Activated CD8-positive, alpha-beta memory T cell treated with anti-CD3 and anti-CD28 coated beads for 36 hours (primary cell): Measurements from ENCODE around the gene NF2. TPM values are rescaled to one million over a fixed set of nuclear protein-coding genes. Genes with fewer than 3 reads are reported as not detected.

Experiments used
- CTCF ChIA-PET: fragments of 350-600 bp; sonication (Branson Sonifier 250); formaldehyde crosslinking; loops from one replicate; lab custom pipeline; 2021; ENCODE audit warnings: antibody characterized with exemption; lab: Charles Lee
- POLR2A ChIA-PET: fragments of 350-600 bp; sonication (Branson Sonifier 250); formaldehyde crosslinking; loops from one replicate; lab custom pipeline; 2021; ENCODE audit warnings: antibody characterized with exemption; lab: Charles Lee
- total RNA-seq, 2 experiments: library from RNA; stranded (reverse); gene quantifications; one replicate each; pipeline ENCODE4 v1.2.3, GENCODE V29; 2021

NF2 gene
- total RNA-seq, 2 experiments from 2014 or later = 54.2 to 54.7 TPM

GRCh38 chr22:29704528-29705285 lies 101.3 kb downstream of the NF2 start:
- POLR2A ChIA-PET = interaction anchor here (0.6 kb wide), 1 partner anchor 8 kb away, joined by 8 read pairs; no protein-coding TSS in a partner anchor

GRCh38 chr22:29705651-29706050 lies 102.2 kb downstream of the NF2 start:
- CTCF ChIA-PET = interaction anchor here (0.6 kb wide), 1 partner anchor 17 kb away, joined by 4 read pairs; no protein-coding TSS in a partner anchor
- POLR2A ChIA-PET = no interaction called here

More at GRCh38 chr22:29704528-29705285, 101.3 kb downstream of the NF2 start:
- CTCF ChIA-PET = no interaction called here

- ChIA-PET POLR2A (no interaction called here), CTCF (no interaction called here)
Observed at GRCh38 chr22:29706486-29706885, 103.1 kb downstream of the NF2 start.

GRCh38 chr22:29707010-29707409 lies 103.6 kb downstream of the NF2 start:
- ChIA-PET CTCF (no interaction called here), POLR2A (no interaction called here)

GRCh38 chr22:29707471-29707870 lies 104.0 kb downstream of the NF2 start:
- ChIA-PET POLR2A (no interaction called here), CTCF (no interaction called here)

- ChIA-PET POLR2A (no interaction called here), CTCF (no interaction called here)
Observed at GRCh38 chr22:29710193-29710592, 106.8 kb downstream of the NF2 start.

- CTCF ChIA-PET = no interaction called here
- POLR2A ChIA-PET = no interaction called here
Observed at GRCh38 chr22:29710922-29711593, 107.6 kb downstream of the NF2 start.

GRCh38 chr22:29712119-29712518 lies 108.7 kb downstream of the NF2 start:
- CTCF ChIA-PET = no interaction called here

GRCh38 chr22:29713156-29713727 lies 109.8 kb downstream of the NF2 start:
- CTCF ChIA-PET = no interaction called here
- POLR2A ChIA-PET = no interaction called here

More at GRCh38 chr22:29712119-29712518, 108.7 kb downstream of the NF2 start:
- POLR2A ChIA-PET = interaction anchor here (0.6 kb wide), 1 partner anchor 1985 kb away, joined by 17 read pairs; no protein-coding TSS in a partner anchor

- CTCF ChIA-PET = no interaction called here
Observed at GRCh38 chr22:29715240-29715639, 111.8 kb downstream of the NF2 start.

GRCh38 chr22:29715705-29716104 lies 112.3 kb downstream of the NF2 start:
- ChIA-PET POLR2A (no interaction called here), CTCF (no interaction called here)

More at GRCh38 chr22:29715240-29715639, 111.8 kb downstream of the NF2 start:
- POLR2A ChIA-PET = no interaction called here

- ChIA-PET POLR2A (no interaction called here), CTCF (interaction anchor here (1.2 kb wide), 1 partner anchor 288 kb away, joined by 3 read pairs; no protein-coding TSS in a partner anchor)
Observed at GRCh38 chr22:29716814-29717545, 113.5 kb downstream of the NF2 start.

- POLR2A ChIA-PET = no interaction called here
- CTCF ChIA-PET = interaction anchor here (1.2 kb wide), 1 partner anchor 287 kb away, joined by 3 read pairs; no protein-coding TSS in a partner anchor
Observed at GRCh38 chr22:29717789-29718188, 114.4 kb downstream of the NF2 start.

- CTCF ChIA-PET = no interaction called here
Observed at GRCh38 chr22:29718949-29719898, 115.8 kb downstream of the NF2 start.

GRCh38 chr22:29719899-29720645 lies 116.6 kb downstream of the NF2 start, which contains the start of gene CABP7:
Gene CABP7, plus strand, starts transcription at chr22:29720003. Its CDS starts 422 bp downstream, at chr22:29720425.
- ChIA-PET CTCF (no interaction called here), POLR2A (no interaction called here)

More at GRCh38 chr22:29718949-29719898, 115.8 kb downstream of the NF2 start:
- POLR2A ChIA-PET = no interaction called here

GRCh38 chr22:29720811-29721323 lies 117.4 kb downstream of the NF2 start:
- CTCF ChIA-PET = no interaction called here
- POLR2A ChIA-PET = no interaction called here

- ChIA-PET CTCF (no interaction called here), POLR2A (interaction anchor here (0.7 kb wide), 1 partner anchor 54 kb away, joined by 5 read pairs; no protein-coding TSS in a partner anchor)
Observed at GRCh38 chr22:29722151-29722550, 118.7 kb downstream of the NF2 start.
